Daoy (cell line): Measurements from ENCODE around the gene CDC37. TPM values are rescaled to one million over a fixed set of nuclear protein-coding genes. Genes with fewer than 3 reads are reported as not detected.

ENCODE experiments used
- DNase-seq: peaks from one replicate; pipeline ENCODE4 v3.0.0-alpha.2; 2015; ENCODE audit warnings: low read depth
- total RNA-seq: library from RNA; depleted of rRNA; stranded (reverse); fragments of >200 nt; shearing (Covaris generic); gene quantifications from 2 replicates; pipeline ENCODE4 v1.2.3, GENCODE V29; 2014; rRNA removed

CDC37 gene
- 361 and 401 TPM in 2 replicates for total RNA-seq

DNA sequence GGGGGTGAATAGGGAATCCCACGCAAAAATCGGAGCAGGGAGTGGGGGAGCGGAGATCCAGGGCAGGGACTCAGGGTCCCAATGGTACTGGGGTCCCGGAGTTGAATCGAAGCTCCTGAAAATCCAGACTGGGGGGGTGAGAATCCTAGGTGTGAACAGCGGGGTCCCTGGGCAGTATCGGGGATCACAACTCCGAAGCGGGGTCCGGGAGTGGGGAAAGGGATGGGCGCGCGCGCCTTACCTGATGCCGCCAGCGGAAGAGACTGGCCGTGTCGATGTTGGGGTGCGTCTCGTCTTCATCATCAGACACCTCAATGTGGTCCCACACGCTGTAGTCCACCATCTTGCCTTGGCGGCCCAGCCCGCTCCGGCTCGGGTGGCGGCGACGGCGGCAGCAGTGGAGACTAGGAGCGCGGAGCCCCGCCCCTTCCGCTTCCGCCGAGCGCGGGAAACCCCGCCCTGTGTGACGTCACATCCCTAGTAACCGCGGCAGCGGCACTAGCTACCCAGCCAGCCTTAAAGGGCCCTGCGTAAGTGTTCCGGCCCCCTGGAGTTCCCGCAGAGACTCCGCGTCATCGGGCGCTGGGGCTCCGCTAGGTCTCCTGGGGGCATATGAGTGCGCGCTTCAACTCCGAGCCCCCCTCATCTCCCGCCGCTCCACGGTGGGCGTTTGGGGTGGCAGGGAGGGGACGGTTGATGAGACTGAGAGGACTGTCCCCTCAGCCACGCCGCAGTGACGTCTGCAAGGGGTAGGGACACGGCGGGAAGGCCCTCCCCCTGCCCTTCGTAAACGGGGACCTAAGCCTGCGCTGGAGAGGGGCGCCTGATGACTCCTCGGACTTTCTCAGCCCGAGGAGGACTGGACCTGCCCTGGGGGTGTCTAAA is at the start of gene CDC37:
TSS of gene CDC37 (minus strand) at position 406 of the 885 bp plus-strand sequence. CDS start at position 343, 63 bp downstream.
- peak; percentile 98 for DNase-seq

DNA sequence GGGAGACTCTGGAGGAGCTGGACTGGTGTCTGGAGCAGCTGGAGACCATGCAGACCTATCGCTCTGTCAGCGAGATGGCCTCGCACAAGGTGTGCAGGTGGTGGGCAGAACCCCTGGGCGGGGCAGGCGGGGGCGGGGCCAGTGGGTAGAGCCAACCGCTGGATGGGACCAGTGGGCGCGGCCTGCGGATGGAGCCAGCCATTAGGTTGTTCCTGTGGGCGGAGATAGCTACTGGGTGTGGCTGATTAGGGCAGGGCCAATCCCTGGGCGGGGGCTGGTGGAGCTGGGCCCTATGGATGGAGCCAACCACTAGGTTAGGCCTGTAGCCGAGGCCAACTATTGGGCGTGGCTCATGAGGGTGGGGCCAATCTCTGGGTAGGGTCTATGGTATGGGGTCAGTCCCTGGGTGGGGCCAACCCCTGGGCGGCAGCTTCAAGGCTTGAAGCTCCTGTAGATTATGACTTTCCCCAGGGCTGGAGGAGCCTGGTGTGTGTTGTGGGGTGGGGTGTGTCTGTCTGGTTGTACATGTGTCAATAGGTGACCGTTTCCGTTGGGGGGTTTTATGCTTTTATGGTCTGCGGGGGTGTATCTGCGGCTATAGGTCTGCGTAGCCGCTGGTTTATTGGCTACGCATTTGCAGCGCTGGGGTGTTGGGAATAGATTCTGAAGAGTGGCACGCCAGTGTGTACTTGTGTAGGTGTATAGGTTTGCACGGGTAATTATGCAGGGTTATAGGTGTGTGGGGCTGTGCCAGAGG is 47.7 kb upstream of the CDC37 start:
- peak; percentile 60 for DNase-seq

DNA sequence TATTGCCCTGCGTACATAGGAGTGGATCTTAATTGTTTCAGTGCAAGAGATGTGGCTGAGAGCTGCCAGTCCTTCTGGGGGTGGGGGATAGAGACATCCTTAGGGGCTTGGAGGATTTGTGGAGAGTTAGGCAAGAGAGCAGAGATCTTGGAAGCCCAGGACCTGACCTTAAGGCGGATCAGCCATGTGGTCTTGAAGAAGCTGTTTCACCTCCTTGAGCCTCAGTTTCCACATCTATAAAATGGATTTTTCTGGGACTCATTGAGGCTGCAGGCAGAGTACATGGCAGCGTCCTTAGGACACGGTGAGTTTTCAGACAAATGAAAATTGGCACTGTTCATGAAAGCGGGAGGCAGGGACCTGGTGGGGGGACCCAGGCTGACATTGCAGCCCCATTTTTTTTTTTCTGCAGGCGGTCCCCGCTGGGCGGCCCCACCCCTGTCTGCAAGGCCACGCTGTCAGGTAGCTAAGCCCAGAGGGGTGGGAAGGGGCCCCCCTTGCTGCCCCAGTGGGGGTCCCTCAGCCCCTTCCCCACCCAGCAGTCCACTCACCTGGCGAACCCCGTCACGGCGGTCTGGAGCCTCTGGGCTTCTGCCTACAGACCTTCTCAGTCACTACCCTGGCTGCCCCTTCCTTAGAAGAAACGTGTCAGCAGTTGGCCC is 47.0 kb upstream of the CDC37 start:
- no peak for DNase-seq

DNA sequence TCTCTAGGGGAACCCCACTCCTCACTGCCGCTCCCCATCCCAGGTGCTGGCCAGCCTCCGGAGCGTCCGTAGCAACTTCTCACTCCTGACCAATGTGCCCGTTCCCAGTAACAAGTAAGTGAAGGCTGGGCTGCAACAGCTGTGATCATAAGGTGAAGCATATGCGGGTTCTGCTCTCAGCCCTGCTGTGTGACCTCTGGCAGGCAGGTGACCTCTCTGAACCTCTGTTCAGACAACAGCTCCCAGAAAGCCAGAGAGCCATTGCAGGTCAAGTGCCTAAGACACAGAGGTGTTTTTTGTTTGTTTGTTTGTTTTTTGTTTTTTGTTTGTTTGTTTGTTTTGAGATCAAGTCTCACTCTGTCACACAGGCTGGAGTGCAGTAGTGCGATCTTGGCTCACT is 45.7 kb upstream of the CDC37 start:
- DNase-seq = no peak

DNA sequence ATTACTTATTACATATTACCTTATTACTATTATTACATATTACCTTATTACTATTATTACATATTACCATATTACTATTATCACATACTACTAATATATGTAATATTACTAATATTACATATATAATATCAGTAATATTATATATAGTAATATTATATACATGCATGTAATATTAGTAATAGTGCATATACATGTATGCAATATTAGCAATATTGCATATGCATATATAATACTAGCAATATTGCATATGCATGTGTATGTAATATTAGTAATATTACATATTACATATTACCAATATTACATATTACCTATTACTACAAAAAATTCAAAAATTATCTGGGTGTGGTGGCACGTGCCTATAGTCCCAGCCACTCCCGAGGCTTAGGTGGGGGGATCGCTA is 39.4 kb upstream of the CDC37 start:
- no peak for DNase-seq

DNA sequence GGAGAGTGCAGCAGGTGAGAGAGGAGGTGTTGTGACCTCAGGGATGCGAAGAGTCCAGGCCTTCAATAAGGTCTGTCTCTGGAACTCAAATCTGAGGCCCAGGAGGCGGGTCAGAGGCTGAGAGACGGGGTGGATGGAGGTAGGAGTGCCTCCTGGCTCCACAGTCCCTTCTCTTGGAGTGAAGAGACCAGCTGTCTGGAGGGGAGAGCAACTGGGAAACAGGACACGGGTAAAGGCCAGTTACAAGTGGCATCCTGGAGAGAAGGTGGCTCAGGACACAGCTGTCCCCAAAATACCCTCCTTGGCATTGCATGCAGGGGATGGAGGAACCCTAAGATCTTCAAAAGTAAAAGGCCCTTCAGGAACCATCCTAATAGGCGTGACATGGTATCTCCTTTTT is 36.2 kb upstream of the CDC37 start:
- no peak for DNase-seq

DNA sequence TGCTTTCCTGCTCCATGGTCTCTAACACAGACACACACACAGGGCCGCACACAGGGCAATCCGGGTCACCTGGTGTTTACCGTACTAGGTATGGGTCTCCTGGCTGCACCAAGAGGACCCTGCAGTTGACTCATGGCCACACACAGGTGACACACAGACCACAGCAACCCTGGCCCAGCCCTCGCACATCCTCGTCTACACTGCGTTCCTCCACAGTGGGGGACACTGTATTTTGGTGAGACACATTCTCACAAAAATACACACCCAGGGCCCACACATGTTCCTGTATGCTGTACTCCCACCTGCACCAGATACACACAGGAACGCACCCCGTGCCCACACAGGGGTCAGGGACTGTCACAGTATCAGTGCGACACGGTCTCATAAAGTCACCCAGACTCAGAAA is 29.8 kb upstream of the CDC37 start:
- DNase-seq = no peak

DNA sequence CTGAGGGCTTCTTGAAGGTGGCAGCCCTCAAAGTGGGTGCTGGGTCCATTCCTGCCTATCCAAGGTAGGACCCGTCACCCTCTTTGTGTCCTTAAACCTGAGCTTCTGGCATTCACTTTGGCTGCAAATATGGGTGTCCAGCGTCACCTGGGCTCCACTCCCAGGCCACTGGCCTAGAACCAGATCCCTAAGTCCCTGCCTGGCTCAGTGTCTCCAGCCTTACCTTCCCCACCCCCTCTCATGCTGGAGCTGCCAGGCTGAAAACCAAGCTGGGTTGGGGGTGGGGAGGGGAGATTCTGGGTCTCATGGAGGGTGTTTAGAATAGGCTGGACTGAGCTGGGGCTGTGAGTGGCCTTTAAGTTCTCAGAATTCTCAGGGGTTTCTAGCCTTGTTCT is 29.4 kb upstream of the CDC37 start:
- no peak for DNase-seq

DNA sequence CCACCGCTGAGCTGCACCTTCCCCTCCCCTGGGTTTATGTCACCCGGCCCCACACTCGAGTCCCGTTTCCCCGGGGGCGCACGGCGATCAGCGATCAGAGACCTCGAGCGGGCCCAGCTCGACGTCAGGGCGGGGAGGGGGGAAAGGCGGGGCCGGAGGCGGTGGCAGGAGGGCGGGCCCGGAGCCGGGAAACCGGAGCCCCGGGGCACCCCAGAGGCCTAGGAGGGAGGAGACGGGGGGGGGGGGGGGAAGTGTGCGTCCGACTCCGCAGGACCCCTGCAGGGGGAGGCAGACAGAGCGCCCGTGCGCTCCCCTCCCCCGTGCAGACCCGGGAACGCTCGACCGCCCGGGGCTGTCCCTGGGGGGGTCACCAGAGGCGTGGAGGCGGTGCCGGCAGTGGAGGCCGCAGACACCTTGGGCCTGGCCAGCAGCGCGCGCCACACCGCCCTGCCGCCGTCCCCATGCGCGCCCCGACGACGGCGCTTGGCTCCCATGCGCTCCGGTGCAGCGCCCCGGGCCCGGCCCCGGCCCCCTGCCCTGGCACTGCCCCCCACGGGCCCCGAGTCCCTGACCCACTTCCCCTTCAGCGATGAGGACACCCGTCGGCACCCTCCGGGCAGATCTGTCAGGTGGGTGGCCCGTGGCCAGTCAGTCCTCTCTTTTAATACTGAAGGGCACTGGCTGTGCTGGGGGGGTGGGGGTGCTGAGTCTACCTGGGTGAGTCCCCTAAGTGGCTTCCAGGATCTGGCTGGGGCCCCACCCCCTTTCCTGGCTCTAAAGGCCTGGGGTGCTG is 28.8 kb upstream of the CDC37 start:
- DNase-seq = peak; percentile 56

DNA sequence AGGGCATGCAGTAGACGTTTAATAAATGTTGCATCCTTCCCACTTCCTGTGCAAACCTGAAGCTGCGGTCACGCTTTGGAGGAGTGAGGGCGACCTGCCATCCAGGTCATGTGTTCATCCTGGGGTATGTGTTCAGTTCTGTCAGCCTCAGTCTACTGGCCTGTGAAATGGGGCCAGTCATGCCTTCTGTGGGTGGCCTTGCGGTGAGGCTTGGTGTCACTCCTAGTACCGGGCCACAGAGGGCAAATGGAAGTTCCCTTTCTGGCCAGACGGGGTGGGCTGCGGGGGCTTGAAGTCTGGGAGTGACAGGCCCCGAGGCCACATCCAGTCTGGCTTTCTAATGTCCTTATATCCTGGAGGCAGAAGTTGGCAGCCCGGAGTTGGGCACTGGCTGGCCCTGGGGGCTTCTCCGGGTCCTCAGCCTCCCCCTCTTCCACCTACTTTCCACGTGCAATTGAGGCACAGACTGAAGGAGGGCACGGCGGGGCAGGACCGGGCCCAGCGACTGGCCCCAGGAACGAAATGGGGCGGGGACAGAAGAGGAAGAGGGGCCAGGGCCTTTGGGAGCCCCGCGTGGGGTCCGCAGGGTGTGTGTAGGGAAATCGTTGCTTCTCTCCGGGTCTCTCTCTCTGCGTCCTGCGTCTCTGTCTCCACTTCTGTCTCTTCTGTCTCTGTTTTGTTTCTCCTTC is 28.1 kb upstream of the CDC37 start:
- peak; percentile 53 for DNase-seq

DNA sequence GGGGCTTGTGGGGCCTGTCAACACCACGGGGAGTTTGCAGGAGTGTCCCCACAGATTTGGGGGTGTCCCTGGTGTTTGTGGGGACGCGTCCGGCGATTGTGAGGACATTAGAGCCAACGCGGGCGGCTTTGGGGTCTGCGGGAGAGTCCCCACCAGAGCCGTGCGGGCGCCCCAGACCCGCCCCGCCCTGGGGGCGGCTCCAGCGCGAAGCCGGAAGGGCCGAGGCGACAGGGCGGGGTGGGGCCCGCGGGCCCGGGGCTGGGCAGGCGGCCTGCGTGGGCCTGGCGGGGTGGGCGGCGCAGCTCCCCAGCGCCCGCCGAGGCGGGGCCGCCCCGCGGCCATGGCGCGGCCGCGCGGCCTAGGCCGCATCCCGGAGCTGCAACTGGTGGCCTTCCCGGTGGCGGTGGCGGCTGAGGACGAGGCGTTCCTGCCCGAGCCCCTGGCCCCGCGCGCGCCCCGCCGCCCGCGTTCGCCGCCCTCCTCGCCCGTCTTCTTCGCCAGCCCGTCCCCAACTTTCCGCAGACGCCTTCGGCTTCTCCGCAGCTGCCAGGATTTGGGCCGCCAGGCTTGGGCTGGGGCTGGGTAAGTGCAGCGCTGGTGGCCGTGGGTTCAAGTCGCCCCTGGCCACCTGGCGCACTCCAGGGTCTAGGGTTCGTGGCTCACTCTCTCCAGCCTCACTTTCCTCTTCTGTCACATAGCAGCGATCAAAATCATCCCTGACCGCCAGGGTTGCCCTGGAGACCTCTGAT is 27.3 kb upstream of the CDC37 start:
- DNase-seq = peak; percentile 59

DNA sequence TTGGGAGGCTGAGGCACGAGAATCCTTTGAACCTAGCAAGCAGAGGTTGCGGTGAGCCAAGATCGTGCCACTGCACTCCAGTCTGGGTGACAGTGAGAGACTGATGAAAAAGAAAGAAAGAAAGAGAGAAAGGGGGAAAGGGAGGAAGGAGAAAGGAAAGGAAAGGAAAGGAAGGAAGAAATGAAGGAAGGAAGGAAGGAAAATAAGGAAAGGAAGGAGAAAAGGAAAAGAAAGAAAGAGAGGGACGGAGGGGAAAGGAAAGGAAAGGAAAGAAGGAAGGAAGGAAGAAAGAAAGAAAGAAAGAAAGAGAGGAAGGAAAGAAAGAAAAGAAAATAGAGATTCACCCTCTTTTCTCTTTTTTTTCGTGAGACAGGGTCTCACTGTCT is 25.6 kb upstream of the CDC37 start:
- DNase-seq = no peak

DNA sequence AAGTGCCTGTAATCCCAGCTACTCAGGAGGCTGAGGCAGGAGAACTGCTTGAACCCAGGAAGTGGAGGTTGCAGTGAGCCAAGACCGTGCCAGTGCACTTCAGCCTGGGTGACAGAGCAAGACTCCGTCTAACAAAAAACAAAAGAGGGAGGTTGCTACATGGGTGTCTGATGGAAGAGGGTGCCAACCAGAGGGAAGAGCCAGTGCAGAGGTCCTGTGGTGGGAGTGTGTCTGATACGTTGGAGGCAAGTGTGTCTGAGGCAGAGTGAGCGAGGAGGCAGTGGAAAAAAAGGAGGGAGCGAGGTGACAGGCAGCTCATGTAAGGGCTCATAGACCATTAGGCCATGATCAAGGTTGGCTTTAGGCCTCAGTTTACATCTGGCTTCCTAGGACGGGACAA is 23.8 kb upstream of the CDC37 start:
- DNase-seq = no peak

DNA sequence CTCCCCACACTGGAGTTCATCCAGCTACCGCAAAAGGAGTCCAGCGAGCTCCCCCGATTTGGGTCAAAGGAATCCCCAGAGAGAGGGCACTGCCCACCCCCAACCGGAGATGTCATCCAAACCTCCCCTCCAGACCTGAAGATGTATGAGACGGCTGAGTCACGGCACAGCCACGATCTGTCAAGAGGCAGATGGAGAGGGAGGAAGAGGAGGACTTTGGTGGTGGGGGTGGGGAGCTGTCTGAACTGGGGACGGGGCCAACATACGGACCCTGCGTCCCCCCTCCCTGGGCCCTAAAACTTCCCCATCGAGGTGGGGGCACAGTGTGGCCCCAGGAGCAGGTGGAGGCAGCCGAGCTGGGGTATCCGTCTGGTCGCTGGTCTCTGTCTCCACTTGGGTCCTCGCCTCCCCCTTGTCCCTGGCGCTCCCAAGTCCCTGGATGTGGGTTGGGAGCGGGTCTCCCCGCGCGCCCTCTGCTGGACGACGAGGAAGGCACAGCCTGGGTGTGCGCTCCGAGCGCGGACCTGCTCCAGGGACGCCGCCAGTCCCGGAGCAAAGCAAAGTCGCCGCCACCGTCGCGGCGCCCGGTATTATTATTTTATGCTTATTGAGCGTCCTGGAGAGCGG is 20.8 kb upstream of the CDC37 start:
- peak; percentile 91 for DNase-seq

DNA sequence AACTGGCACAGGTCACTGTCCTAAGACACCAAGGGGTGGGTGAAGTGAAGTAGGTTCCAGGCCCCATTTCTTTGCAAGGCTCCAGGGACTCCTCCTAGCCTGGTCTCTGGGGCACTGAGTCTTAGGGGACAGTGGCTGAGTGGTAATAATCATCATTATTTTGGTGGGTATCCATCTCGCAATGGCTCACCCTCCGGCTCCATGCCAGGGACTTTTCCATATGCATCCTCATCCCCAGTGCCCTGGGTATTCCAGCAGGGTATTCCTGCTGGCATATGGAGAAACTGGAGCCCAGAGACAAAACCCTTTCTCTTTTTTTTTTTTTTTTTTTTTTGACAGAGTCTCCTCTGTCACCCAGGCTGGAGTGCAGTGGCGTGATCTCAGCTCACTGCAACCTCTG is 19.5 kb upstream of the CDC37 start:
- no peak for DNase-seq

DNA sequence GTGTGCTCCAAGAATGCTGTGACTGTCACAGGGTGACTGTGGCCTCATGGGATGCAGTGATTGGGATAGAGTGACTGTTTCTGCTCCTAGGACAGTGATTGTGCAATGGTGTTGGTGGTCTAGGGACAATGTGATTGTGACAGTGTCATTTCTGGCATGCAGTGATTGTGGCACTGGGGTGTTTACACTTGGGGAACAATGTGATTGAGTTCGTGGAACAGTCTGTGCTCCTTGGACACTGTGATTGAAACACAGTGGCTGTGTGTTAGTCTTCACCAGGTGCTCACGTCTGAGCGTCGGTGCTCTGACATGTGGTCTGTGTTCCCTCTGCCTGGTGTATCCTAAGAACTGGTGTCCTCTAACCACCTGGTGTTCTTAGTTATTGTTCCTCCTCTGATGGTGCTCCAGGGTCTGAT is 18.7 kb upstream of the CDC37 start:
- DNase-seq = no peak

DNA sequence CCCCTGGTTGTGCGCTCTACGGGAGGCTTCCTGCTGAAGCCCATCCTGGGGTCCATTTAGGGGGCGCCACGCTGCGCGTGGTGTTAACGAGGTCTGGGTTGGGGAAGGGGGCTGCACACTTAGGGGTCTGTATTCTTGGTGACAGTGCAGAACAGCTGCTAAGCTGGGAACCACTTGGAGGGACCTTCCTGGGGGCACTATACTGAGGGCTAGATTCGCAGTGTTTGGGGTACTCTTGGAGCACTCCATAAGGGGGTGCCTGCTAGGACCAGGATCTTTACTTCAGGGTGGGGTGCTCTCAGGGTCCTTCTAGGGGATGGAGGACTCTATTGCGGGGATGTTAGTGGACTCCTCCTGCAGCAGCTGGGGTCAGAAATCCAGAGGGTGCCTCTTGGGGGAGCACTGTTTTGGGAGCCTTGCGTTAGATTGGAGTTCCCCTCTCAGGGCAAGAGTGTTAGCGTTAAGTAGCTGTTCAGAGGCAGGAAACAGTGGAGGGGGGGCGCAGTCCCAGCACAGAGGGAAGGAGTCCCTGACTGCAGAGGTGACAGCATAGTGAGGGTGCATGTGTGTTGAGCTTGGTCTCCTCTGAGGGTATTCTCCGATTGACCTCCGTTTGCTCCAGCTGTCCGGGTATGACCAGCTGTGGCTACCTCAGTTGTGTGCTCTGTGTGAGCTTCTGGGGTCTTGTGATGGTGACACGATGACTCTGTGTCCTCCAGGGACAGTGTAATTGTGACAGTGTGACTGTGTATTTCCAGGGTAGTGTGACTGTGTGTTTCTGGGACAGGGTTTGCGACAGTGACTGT is 18.1 kb upstream of the CDC37 start:
- DNase-seq = no peak

DNA sequence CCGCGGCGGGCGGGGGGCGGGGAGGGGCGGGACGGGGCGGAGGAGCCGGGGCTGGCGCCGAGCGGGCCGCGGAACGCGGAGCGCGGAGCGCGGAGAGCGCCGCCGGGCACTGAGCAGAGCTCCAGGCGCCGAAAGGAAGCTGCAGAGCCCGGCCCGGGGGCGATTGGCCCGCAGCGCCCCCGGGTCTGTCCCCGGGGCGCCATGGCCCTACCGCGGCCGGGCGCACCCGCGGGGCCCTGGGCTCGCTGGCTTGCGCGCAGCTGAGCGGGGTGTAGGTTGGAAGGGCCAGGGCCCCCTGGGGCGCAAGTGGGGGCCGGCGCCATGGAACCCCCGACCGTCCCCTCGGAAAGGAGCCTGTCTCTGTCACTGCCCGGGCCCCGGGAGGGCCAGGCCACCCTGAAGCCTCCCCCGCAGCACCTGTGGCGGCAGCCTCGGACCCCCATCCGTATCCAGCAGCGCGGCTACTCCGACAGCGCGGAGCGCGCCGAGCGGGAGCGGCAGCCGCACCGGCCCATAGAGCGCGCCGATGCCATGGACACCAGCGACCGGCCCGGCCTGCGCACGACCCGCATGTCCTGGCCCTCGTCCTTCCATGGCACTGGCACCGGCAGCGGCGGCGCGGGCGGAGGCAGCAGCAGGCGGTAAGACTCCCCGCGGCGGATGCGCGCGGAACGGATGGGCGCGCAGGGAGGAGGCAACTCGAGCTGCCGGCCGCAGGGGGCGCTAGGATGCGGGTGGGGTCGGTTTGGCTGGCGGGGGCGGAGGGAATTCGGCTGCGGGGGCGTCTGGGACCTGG is 17.3 kb upstream of the CDC37 start, which contains the start of gene PDE4A:
TSS of gene PDE4A (plus strand) at position 95 of the 796 bp plus-strand sequence. CDS start at position 322, 227 bp downstream.
- DNase-seq = peak; percentile 76
